Hippocampal formation (tissue), 2 donors: ENCODE data around the gene SPINDOC.
"Not testable (repeated sequence)": the region's sequence is repeated elsewhere in the genome, so short reads cannot be mapped to it uniquely, and the experiment has no call there.

Experiments
- DNase-seq, 2 donors: peaks; one replicate each; lab custom pipeline; 2025; lab: John Stamatoyannopoulos, UW

SPINDOC gene

DNA sequence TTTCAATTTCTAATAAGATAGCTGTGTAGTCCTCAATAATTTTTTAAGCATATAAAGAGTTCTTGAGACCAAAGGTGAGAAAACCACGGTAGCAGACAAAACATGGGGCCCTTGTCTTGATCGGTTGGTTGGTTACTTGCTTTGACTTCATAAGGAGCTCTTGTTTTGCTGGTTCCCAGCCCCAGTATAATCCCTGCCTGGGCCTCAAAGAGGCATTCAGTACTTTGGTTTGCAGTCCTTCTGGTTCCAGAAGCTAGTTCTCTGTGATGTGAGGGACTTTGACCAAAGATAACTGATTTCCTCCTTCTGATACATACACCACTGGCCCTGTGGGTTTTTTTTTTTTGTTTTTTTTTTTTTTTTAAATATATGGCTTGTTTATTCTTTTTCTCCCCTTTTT lies 42.7 kb downstream of the SPINDOC start:
- no peak for DNase-seq

DNA sequence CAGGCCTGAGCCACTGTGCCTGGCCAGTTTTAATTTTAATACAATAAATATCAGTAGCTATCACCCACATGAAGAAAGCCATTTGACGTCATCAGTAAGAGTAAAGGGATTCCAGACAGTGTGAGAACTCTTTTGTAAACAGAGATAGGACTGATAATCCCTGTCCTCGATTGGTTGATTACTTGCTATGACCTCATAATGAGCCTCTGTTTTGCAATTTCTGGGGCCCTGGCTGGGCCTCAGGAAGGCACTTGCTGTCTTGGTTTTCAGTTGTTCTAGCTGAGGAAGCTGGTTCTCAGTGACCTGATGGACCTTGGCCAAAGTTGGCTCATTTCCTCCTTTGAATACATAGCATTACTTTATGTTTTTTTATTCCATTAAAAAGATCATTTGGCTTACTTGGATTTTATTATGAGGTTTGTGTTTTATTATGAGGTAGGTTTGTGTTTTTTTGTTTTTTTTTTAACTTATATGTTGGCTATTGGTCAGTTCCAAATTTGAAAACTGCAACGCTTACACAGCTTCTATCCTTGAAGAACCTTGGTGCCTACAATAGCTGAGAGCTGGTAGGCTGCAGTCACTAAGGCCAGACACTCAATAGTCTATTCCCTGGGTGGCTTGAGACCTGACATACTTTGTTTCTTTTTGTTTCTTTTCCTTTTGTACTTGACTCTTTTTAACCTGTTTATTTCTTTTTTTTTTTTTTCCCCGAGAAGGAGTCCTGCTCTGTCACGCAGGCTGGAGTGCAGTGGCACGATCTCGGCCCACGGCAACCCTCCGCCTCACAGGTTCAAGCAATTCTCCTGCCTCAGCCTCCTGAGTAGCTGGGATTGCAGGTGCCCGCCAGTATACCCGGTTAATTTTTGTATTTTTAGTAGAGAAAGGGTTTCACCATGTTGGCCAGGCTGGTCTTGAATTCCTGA lies 45.6 kb downstream of the SPINDOC start:
- DNase-seq, result no peak

DNA sequence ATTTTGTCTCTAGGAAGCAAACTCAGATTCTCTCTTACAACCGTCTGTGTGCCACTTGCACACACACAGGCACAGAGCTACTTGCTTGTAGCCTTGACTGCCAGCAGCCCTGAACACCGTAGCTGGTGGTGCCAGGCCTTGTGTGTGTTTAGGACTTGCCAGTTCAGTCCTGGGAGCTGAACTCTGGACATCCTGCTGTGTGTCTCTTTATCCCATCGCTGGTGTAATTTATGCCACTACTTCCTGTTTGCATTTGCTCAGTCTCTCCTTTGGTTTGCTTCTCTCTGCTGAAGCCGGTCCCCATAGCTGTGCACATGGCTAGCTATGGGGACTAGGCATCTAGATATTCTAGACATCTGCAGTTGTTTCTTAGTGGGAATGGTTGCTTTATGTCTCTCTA lies 49.7 kb downstream of the SPINDOC start:
- DNase-seq, result no peak

DNA sequence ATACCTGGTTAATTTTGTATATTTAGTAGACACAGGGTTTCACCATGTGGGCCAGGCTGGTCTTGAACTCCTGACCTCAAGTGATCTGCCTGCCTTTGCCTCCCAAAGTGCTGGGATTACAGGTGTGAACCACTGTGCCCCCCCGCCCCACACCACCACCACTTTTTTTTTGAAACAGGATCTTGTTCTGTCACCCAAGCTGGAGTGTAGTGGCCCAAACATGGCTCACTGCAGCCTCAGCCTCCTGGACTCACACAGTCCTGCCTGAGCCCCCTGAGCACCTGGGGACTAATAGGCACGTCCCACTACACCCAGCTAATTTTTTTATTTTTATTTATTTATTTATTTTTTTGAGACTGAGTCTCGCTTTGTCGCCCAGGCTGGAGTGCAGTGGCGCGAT lies 50.4 kb downstream of the SPINDOC start:
- DNase-seq, result not testable (repeated sequence)

DNA sequence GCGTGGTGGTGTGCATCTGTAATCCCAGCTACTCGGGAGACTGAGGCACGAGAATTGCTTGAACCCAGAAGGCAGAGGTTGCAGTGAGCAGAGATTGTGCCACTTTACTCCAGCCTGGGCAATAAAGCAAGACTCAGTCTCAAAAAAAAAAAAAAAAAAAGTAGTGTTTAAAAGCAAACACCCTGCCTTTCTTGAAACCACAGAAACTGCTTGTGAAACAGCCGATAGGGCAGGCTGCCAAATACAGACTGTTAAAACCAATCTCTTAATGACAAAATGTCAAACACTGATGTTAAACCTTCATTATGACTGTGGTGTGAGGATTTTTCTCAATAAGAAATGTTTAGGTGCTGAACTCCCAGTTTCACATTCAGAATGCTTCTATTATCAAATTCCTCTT lies 53.0 kb downstream of the SPINDOC start:
- no peak for DNase-seq

DNA sequence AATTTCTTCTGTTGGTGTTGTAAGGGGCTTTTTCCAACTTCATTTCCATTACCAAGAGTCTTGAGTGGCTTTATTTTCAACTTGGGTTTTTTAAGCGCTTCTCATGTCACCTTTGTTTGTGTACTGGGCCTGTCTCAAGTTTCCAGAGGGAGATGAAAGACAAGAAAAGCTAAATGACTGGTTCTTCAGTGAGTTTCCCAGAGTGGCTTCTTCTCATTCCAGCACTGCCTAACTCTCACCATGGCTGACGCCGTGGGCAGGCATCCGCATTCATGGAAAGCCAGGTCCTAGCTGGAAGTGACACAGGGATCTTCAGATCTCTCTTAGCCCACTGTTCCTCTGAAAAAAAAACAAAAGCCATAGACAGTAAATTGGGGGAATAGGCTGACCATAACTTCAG lies 54.3 kb downstream of the SPINDOC start:
- DNase-seq, result no peak

DNA sequence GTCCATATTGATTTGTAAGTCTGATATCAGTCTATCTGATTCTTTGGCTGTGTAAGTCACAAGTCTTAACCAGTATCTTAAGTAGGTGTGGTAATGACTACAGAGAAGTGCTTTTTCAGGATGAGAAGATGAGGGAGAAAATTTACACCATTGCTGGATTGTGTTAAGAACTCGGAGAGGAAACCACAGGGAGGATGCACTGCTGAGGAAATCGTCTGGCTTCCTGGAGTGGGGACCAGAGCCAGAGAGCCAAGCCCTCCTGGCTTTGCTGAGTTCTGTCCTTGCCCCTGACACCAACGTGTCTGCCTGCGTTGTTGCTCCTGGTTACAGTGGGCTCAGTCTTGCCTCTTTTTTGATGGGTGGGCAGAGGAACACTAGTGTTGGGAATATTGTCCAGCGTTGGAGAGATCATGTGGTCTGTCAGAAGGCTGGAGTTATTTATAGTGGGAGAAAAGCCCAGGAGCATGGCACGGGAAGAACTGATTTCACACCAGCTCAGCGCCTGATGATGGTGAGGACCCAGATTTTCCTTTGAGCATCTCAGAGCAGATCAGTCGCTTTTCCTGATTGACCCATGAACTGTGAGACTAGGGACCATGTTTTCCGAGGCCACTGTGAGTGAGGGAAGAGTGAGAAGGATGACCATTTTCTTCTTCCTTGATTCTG lies 55.3 kb downstream of the SPINDOC start:
- no peak for DNase-seq

DNA sequence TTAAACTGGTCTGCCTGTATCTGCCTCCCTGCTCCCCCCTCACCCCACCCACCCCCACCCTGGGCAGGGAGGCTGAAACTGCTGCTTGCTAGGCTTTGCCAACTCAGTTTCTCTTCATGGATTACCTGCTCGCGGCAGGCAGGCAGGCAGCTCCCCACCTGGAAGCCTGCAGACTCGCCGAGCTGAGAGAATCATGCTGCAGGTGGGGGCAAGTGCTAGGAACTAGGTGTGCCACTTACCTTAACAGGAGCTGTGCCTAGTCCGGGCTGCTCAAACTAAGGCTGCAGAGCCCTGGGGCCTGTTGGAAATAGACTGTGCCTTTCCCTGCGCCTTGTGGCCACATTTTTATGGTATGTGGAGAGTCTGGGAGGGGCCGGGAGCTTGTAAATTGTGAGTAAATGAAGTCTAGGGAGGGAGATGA lies 55.9 kb downstream of the SPINDOC start:
- DNase-seq, result no peak

DNA sequence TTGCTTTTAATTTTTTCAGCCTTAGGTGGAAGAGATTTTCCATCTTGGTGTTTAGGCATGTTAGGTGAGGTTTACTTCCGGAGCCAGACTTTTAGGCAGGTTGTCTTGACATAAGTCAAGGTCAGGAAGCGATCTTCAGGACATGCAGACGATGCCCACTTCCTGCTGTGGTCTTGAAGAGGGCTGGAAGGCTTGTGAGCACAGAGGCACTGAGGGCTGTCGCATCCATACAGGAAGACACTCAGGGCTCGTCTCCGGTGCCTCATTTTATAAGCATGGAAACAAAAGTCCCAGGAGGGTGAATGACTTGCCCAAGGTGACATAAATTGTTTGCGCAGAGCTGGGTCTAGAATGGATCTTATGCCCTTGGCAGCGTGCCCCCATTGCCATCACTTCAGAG lies 56.4 kb downstream of the SPINDOC start:
- no peak for DNase-seq

DNA sequence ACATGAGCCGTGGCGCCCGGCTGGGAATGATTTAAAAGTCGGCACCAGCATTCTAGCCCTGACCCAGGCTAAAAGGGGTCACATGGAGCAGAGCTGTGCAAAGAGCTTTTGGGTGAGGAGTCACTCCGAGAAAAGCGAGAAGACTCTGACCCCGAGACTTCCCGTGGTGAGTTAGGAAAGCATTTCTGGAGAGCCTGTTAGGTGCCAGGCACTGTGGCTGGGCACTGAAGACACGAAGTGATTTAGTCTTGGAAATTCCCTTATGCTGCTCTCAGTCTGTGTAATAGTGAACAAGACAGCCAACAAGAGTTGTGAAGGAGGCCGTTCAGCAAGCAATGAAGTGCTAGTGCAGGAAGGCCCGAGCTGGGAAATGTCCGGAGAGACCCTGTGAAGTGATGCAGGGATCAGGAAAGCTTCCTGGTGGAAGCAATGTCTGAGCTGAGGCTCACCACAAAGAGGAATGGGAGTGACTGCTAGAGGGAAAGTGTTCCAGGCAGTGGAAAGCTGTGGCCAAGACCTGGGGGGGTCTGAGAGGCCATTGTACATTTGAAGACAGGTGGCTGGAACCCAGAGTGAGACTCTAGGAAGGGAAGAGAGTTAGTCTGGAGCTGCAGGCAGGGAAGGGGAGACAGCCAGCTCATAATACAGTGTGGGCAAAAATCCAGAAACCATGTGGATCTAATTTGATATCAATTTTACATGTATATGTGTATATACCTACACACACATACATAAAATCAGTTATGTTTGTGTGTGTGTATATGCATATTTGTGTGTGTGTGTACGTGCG lies 57.3 kb downstream of the SPINDOC start:
- no peak for DNase-seq

DNA sequence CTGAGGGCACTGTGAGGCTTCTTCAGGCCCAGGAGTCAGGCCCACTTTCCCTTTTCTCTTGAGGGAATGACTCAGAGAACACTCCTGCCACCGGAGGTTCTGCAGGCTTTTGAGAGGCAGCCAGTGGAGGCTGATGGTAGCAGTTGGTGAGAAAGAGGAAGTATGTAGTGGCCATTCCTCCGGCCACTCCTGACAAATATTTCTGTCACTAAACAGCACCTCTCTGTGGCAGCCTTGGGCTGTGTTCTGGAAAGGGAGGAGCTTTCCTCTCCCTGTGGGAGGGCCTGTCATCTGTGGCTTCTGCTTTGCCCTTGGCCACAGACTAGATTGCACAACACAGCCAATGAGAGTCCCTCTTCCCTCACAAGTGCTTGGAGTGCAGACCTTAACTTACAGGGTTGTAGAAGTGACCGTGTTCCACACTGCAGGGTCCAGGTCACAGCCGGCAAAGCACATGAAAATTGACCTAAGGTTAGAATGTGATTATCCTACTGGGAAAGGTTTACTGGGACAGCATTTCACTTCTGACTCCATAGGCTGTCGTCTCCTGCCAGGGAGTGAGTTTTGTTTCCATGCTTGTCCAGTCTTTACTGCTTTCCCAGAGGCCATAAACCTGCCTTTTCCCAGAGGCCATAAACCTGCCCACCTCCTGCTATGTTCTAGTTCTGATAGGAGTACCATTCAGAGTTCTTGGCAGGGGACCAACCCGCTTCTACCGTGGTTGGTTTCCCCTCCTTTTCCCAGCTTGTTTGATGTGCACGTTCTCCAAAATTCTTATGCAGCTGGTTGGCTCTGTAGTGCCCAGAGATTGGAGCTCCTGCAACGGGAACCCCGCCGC lies 58.9 kb downstream of the SPINDOC start:
- peak; percentile 77 to 85 for DNase-seq

DNA sequence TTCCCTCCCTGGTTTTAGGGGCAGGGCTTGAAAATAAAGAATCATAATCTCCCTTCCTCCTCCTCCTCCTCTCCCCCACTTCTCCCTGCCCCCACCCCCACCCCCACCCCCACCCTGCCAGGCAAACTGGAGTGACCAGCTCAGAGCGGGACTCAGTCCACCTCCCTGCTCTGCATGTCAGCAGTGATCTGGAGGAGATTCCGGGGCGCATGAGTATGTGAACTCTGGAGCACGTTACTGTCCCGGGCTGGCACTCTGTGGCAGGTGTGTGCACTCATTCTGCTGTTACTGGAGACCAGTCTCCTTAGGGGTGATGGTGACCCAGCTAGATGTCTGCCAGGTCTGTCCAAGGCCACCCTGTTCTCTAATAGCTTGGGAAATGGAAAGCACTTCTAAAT lies 59.5 kb downstream of the SPINDOC start:
- no peak for DNase-seq

DNA sequence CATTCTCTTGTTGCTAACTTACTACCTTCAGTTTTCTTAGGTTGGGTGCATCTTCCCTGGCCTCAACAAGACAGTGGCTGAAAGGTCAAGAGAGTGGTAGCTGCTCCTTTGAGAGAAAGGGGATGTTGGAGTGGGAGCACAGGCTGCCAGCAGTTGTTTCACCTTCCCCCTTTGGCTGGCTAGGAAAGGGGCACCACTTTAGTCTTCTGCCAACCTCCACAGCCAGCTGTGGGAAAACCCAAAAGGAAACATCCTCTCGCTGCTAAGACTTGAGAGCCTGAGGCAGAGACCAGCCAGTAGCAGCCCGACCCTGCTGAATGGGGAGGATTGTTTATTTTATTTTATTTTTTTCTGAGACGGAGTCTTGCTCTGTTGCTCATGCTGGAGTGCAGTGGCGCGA lies 60.1 kb downstream of the SPINDOC start:
- DNase-seq, result no peak

DNA sequence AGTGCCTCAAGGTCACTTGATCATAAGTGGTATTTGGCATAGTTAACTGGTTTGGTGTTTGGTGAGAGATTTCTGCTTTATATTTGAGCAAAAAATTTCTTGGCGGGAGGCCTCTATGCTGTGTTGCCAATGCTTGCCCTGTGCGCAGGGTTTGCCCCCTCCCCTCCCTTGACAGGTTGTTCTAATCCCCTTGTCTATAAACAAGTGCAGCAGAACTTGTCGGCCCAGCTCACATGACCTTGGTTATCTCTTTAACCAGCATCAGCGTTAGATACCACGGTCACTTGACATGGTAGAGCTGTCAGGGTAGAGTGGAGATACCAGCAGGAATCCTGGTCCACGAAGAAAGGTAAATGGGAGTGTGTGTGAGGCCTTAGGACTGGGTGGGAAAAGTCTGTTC lies 61.3 kb downstream of the SPINDOC start:
- no peak for DNase-seq

DNA sequence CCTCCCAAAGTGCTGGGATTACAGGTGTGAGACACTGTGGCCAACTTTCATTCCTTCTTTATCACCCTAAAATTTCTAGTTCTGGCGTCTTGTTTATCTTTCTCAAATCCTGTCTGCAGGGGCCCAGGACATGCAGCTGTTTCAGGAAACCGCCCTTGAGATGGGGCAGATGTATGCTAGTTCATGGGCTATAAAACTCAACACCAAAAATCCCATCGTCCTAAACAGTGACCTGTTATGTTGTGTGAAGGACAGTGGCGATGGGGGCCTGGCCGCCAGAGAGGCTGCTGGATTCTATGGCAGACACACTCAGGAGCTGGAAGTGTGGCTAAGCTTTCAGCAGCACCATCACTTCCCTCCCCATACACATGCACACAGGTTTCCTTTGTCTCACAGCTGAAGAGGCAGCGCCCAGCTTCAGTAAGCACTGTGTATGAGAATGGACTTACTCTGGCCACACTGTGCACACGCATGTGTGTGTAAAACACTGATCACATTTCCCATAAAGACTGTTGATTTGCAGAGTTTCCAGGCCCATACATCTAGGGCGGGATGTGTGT lies 62.3 kb downstream of the SPINDOC start:
- DNase-seq, result no peak

DNA sequence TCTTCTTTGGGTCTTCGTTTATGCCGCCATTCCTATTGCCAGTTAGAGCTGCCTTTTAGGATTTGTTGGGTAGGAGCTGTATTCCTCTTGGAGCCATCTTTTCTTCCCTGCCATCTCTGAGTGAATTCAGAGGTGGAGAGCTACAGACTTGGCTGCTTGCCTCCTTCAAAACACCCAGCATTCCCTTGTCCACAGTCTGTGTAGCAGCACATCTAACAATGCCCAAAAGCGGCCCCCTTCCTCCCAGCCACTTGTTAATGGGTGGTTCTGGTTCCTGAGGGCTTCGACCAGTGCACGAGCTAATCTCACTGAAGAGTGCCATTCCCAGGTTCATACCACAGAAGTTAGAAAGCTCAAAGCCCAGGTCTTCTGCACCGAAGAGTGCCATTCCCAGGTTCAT lies 63.4 kb downstream of the SPINDOC start:
- no peak for DNase-seq
